H1 (cell line): ENCODE results near the gene TBCE. TPM values are rescaled to one million over a fixed set of nuclear protein-coding genes. Genes with fewer than 3 reads are reported as not detected.
"Not testable (repeated sequence)": the region's sequence is repeated elsewhere in the genome, so short reads cannot be mapped to it uniquely, and the experiment has no call there.

Experiments
- CTCF ChIA-PET: fragments of 300-600 bp; sonication (Branson Sonifier 250); formaldehyde crosslinking; loops from one replicate; lab custom pipeline; 2021; ENCODE audit not compliant: partially characterized antibody; lab: Charles Lee
- POLR2A ChIA-PET: fragments of 300-600 bp; sonication (Branson Sonifier 250); formaldehyde crosslinking; loops from one replicate; lab custom pipeline; 2021; ENCODE audit warnings: inconsistent platforms; ENCODE audit not compliant: partially characterized antibody; lab: Charles Lee
- DNase-seq, 2 experiments: peaks; one replicate each; pipeline versions ENCODE4 v3.0.0 to v3.0.0-alpha.2; 2010 to 2022; ENCODE audit warnings: low spot score in 2 of 2, low read depth in 1 of 2, mixed read lengths in 1 of 2
- FAIRE-seq: peaks from 2 replicates; lab custom pipeline; 2011; peaks lifted over from hg19 to GRCh38; lab: Jason Lieb, UNC
- H2AFZ ChIP-seq: 2 replicates; pipeline ENCODE4 v1.8.1; 2012; ENCODE audit warnings: low read length, inconsistent platforms
- H2AK5ac ChIP-seq: 2 replicates; pipeline ENCODE4 v1.6.1; 2013; ENCODE audit warnings: low read depth, low read length
- H2BK120ac ChIP-seq: replicated peaks from 2 replicates; pipeline ENCODE3; 2013; ENCODE audit warnings: low read depth, low read length, inconsistent platforms
- H2BK12ac ChIP-seq: 2 replicates; pipeline ENCODE4 v1.6.1; 2013; ENCODE audit warnings: low read depth, low read length
- H2BK15ac ChIP-seq: 2 replicates; pipeline ENCODE4 v1.6.1; 2013; ENCODE audit warnings: low read length
- H2BK20ac ChIP-seq: 2 replicates; pipeline ENCODE4 v1.6.1; 2013; ENCODE audit warnings: low read length
- H2BK5ac ChIP-seq: 2 replicates; pipeline ENCODE4 v1.6.1; 2013; ENCODE audit warnings: low read depth, low read length
- H3K14ac ChIP-seq: 2 replicates; pipeline ENCODE4 v1.6.1; 2013; ENCODE audit warnings: inconsistent platforms; ENCODE audit not compliant: insufficient read length
- H3K18ac ChIP-seq: 2 replicates; pipeline ENCODE4 v1.6.1; 2013; ENCODE audit warnings: low read length; ENCODE audit errors: extremely low read depth
- H3K23ac ChIP-seq: 2 replicates; pipeline ENCODE4 v1.6.1; 2013; ENCODE audit warnings: inconsistent platforms; ENCODE audit not compliant: insufficient read length
- H3K23me2 ChIP-seq: 2 replicates; pipeline ENCODE4 v1.6.1; 2013; ENCODE audit warnings: low read depth, low read length
- H3K27ac ChIP-seq: 2 replicates; pipeline ENCODE4 v1.6.1; 2011; ENCODE audit warnings: low read depth, low read length, inconsistent platforms
- H3K27me3 ChIP-seq, 4 experiments: replicated peaks in 1 of 4; 1 replicate in 1 of 4; 2 replicates in 3 of 4; pipeline versions ENCODE4 v1.6.1 to v1.8.1; 2011 to 2013; ENCODE audit warnings: low read length in 3 of 4, mild to moderate bottlenecking in 3 of 4, inconsistent platforms in 2 of 4, mixed read lengths in 2 of 4, moderate library complexity in 1 of 4; ENCODE audit not compliant: control insufficient read depth in 3 of 4, insufficient read depth in 3 of 4; ENCODE audit errors: extremely low read depth in 1 of 4
- H3K36me3 ChIP-seq, 4 experiments: 2 replicates each; pipeline versions ENCODE4 v1.6.1 to v1.8.1; 2011 to 2013; ENCODE audit warnings: mild to moderate bottlenecking in 4 of 4, low read length in 3 of 4, moderate library complexity in 2 of 4, control low read depth in 1 of 4, inconsistent platforms in 1 of 4; ENCODE audit not compliant: insufficient read depth in 4 of 4, control insufficient read depth in 2 of 4
- H3K4ac ChIP-seq: replicated peaks from 2 replicates; pipeline ENCODE3; 2013; ENCODE audit warnings: low read length, low read depth, mixed read lengths, inconsistent platforms; ENCODE audit not compliant: insufficient read length
- H3K4me1 ChIP-seq, 4 experiments: replicated peaks in 1 of 4; 1 replicate in 1 of 4; 2 replicates in 3 of 4; pipeline versions ENCODE4 v1.6.1 to v1.8.1; 2011 to 2013; ENCODE audit warnings: low read length in 3 of 4, inconsistent platforms in 2 of 4, mixed read lengths in 1 of 4; ENCODE audit not compliant: insufficient read depth in 4 of 4, control insufficient read depth in 3 of 4
- H3K4me2 ChIP-seq, 2 experiments: 2 replicates each; pipeline versions ENCODE4 v1.6.1 to v1.8.1; 2011 to 2013; ENCODE audit warnings: low read depth in 2 of 2, low read length in 2 of 2, control low read depth in 1 of 2, inconsistent platforms in 1 of 2, mild to moderate bottlenecking in 1 of 2; ENCODE audit not compliant: insufficient read depth in 1 of 2
- H3K4me3 ChIP-seq, 4 experiments: fragments of 200-600, 300-600 bp in 1 of 4; sonication (generic), shearing (Covaris generic), sonication (Bioruptor Twin) in 1 of 4; 2 replicates each; pipeline versions ENCODE4 v1.5.1 to v1.8.1; 2011 to 2016; ENCODE audit warnings: low read length in 4 of 4, low read depth in 3 of 4, control low read depth in 2 of 4, inconsistent platforms in 2 of 4, mild to moderate bottlenecking in 2 of 4, mixed read lengths in 1 of 4, moderate library complexity in 1 of 4; ENCODE audit not compliant: insufficient read depth in 2 of 4; ENCODE audit errors: extremely low read depth in 1 of 4
- H3K56ac ChIP-seq: replicated peaks from 2 replicates; pipeline ENCODE3; 2013; ENCODE audit warnings: low read depth, mild to moderate bottlenecking, mixed read lengths, low read length, inconsistent platforms; ENCODE audit not compliant: insufficient read length
- H3K79me1 ChIP-seq: 2 replicates; pipeline ENCODE4 v1.6.1; 2013; ENCODE audit warnings: low read depth, low read length, control low read depth
- H3K79me2 ChIP-seq, 2 experiments: 2 replicates each; pipeline versions ENCODE4 v1.6.1 to v1.8.1; 2012 to 2013; ENCODE audit warnings: low read length in 2 of 2, mild to moderate bottlenecking in 2 of 2, inconsistent platforms in 1 of 2; ENCODE audit not compliant: insufficient read depth in 2 of 2, control insufficient read depth in 1 of 2
- H3K9ac ChIP-seq, 4 experiments: replicated peaks in 1 of 4; 1 replicate in 1 of 4; 2 replicates in 3 of 4; pipeline versions ENCODE4 v1.6.1 to v1.8.1; 2011 to 2013; ENCODE audit warnings: low read depth in 3 of 4, low read length in 3 of 4, control low read depth in 2 of 4, mild to moderate bottlenecking in 2 of 4, moderate library complexity in 2 of 4, inconsistent platforms in 1 of 4; ENCODE audit errors: extremely low read depth in 1 of 4
- H3K9me3 ChIP-seq, 2 experiments: 2 replicates each; pipeline versions ENCODE4 v1.6.1 to v1.8.1; 2012 to 2013; ENCODE audit warnings: mild to moderate bottlenecking in 2 of 2, moderate library complexity in 2 of 2, control low read depth in 1 of 2, inconsistent platforms in 1 of 2, low read depth in 1 of 2, low read length in 1 of 2, mixed read lengths in 1 of 2; ENCODE audit not compliant: insufficient read depth in 2 of 2
- H4K20me1 ChIP-seq, 2 experiments: replicated peaks in 1 of 2; 2 replicates each; pipeline versions ENCODE3 to v1.8.1; 2011 to 2013; ENCODE audit warnings: inconsistent platforms in 2 of 2, low read length in 2 of 2, mild to moderate bottlenecking in 1 of 2; ENCODE audit not compliant: insufficient read depth in 2 of 2, control insufficient read depth in 1 of 2
- H4K5ac ChIP-seq: 2 replicates; pipeline ENCODE4 v1.6.1; 2013; ENCODE audit warnings: low read length, low read depth, mixed read lengths, inconsistent platforms; ENCODE audit not compliant: insufficient read length
- H4K8ac ChIP-seq: 2 replicates; pipeline ENCODE4 v1.8.0; 2013; ENCODE audit warnings: mild to moderate bottlenecking, moderate library complexity, low read length, inconsistent platforms; ENCODE audit not compliant: insufficient read depth; ENCODE audit errors: extremely low read depth
- H4K91ac ChIP-seq: replicated peaks from 2 replicates; pipeline ENCODE3; 2013; ENCODE audit warnings: low read length, mixed read lengths, inconsistent platforms; ENCODE audit not compliant: insufficient read length
- CREB1 ChIP-seq: IDR thresholded peaks from 2 replicates; pipeline ENCODE4 v1.6.1; 2012; ENCODE audit warnings: inconsistent platforms
- POU5F1 ChIP-seq: IDR thresholded peaks from 2 replicates; pipeline ENCODE4 v1.6.1; 2011; ENCODE audit warnings: low read depth, mild to moderate bottlenecking, low read length, moderate library complexity
- SAP30 ChIP-seq: fragments of 300-600 bp; sonication (generic); IDR thresholded peaks from 2 replicates; pipeline ENCODE4 v1.7.1; 2012; ENCODE audit warnings: low read length, moderate library complexity, mild to moderate bottlenecking, inconsistent platforms; ENCODE audit not compliant: insufficient read depth, insufficient replicate concordance
- SIRT6 ChIP-seq: IDR thresholded peaks from one replicate; pipeline ENCODE4 v1.7.1; 2012; ENCODE audit warnings: low read length, inconsistent platforms
- SIX5 ChIP-seq: IDR thresholded peaks from 2 replicates; pipeline ENCODE4 v1.6.1; 2011; ENCODE audit warnings: mild to moderate bottlenecking, low read depth, low read length
- WGBS, 2 experiments: shearing (Covaris generic) in 1 of 2; methylation state at CpG; one replicate each; pipeline versions ENCODE4 v1.1.6 to v1.1.7; 2013 to 2015; ENCODE audit warnings: low lambda C conversion rate in 2 of 2, mixed read lengths in 2 of 2, inconsistent platforms in 1 of 2, low coverage in 1 of 2, missing lambda C conversion rate in 1 of 2; ENCODE audit not compliant: insufficient replicate concordance in 2 of 2, insufficient coverage in 1 of 2, insufficient read length in 1 of 2; ENCODE audit errors: extremely low coverage in 1 of 2, missing lambda C conversion rate in 1 of 2; 5-methylcytosine and 5-hydroxymethylcytosine counted together
- polyA plus RNA-seq, 7 experiments: library from polyadenylated mRNA; depleted of rRNA in 3 of 7; stranded (reverse) in 5 of 7; unstranded in 2 of 7; fragments of >200 nt in 5 of 7; fragments of 200-250 nt in 2 of 7; gene quantifications; 1 replicate in 5 of 7; 2 replicates in 1 of 7; 4 replicates in 1 of 7; pipeline versions ENCODE4 v1.2.1 to v1.2.3, GENCODE V29; 2011 to 2013; ENCODE audit warnings: missing spikeins in 2 of 7, mixed read lengths in 2 of 7
- total RNA-seq: library from RNA; stranded (reverse); fragmentation: NEBNext Ultra II Directional; extraction: Animal tissue kit (Norgen Biotek cat#: 25700); gene quantifications from 2 replicates; pipeline ENCODE4 v1.2.1, GENCODE V29; 2021
- TF ChIP-seq, protein P1 (sequence below): IDR thresholded peaks from 2 replicates; pipeline ENCODE4 v1.6.1; 2012; ENCODE audit warnings: inconsistent platforms

The TBCE gene
- total and polyA plus RNA-seq, 2 of the 8 experiments (the other 6 are each of a cell fraction or from before 2014, with no cell fraction given), result 22.7 to 42.9 TPM

DNA sequence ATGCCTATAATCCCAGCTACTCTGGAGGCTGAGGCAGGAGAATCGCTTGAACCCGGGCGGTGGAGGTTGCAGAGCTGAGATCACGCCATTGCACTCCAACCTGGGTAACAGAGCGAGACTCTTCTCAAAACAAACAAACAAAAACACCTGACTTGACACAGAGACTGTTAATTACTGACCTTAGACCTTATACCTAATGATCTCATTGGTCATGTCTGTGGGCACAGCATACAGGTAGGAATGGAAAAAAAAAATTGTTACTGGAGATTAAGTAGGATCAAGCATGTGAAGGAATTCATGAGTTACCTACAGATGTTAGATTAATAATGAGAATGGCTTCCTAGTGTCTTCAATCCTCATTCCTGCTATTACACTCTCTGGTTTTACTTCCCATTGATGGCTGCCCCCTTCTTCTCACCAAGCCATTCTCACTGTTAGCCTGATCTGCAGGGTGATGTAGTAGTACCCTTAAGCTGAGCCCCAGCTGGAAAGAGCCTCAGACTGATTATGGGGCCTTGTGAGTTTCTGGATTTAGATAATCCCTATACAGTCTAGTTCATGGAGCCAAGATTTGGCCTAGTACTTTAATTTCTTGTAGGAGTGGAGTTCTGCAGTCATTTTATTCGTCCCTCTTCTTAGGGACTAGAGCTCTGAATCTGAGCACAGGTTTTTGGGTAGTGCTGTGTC is 8.8 kb downstream of the TBCE start (continued):
- no peak for TF ChIP-seq SIX5
- no peak for TF ChIP-seq SAP30
- TF ChIP-seq POU5F1, result no peak
- TF ChIP-seq, protein P1, sequence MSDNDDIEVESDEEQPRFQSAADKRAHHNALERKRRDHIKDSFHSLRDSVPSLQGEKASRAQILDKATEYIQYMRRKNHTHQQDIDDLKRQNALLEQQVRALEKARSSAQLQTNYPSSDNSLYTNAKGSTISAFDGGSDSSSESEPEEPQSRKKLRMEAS, result no peak
- no peak for TF ChIP-seq SIRT6
- no peak for TF ChIP-seq CREB1

DNA sequence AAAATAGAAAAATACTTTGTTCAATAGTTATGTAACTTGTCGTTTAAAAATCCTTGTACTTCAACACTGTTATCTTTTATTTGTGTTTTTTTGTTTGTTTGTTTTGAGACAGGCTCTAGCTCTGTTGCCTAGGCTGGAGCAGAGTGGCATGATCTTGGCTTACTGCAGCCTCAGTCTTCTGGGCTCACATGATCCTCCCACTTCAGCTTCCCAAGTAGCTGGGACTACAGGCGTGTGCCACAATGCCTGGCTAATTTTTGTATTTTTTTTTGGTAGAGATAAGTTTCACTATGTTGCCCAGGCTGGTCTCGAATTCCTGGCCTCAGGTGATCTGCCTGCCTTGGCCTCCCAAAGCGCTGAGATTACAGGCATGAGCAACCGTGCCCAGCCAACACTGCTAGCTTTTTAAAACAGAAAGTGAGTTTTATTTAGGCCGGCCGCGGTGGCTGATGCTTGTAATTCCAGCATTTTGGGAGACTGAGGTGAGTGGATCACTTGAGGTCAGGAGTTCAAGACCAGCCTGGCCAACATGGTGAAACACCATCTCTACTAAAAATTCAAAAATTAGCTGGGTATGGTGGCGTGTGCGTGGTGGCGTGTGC is 11.0 kb downstream of the TBCE start:
- not testable (repeated sequence) for H3K27me3 ChIP-seq, H2BK20ac ChIP-seq, DNase-seq, H2BK120ac ChIP-seq, H3K27ac ChIP-seq, H3K4me1 ChIP-seq, H3K23ac ChIP-seq, H3K4me2 ChIP-seq, H3K4me3 ChIP-seq, H3K9me3 ChIP-seq, H3K79me2 ChIP-seq, H3K9ac ChIP-seq, H2BK15ac ChIP-seq, H3K56ac ChIP-seq, H4K20me1 ChIP-seq, H2AK5ac ChIP-seq, H2BK12ac ChIP-seq, H2AFZ ChIP-seq, H3K18ac ChIP-seq, H4K8ac ChIP-seq, H3K79me1 ChIP-seq, H4K5ac ChIP-seq, H3K4ac ChIP-seq, H3K23me2 ChIP-seq, H2BK5ac ChIP-seq, H4K91ac ChIP-seq, H3K14ac ChIP-seq, FAIRE-seq
- 94% methylated on average over 11 of the region's 11 CpGs; no CpG with 5 or more reads in 1 of the 2 experiments for WGBS, 2 experiments
- ChIA-PET CTCF (interaction anchor here (1.2 kb wide), 1 partner anchor 18 kb away, joined by 3 read pairs; no protein-coding TSS in a partner anchor), POLR2A (interaction anchor here (0.6 to 2.2 kb wide), 3 partner anchors 14 to 50 kb away, joined by 3 to 6 read pairs (median 3); partner anchors contain the start of gene GGPS1)
- peaks cover 0 to 19% (median 12%) of the 10 kb centered on the region in 4 experiments; a peak in 5 of 8 replicates for H3K36me3 ChIP-seq
